K562 (cell line): ENCODE data around the gene IRS2.

ENCODE experiments used
- CTCF ChIP-seq, 3 experiments: IDR thresholded peaks in 2 of 3; conservative IDR thresholded peaks in 1 of 3; 2 replicates each; pipeline ENCODE4 v1.5.1; 2011 to 2012; ENCODE audit warnings: low read length in 3 of 3, mild to moderate bottlenecking in 3 of 3, control low read depth in 2 of 3, improper control_type of control experiment in 1 of 3, inconsistent platforms in 1 of 3, low read depth in 1 of 3, mixed read lengths in 1 of 3, moderate library complexity in 1 of 3; ENCODE audit not compliant: insufficient read depth in 2 of 3
- NFE2L1 ChIP-seq: fragments of 450-650 bp; IDR thresholded peaks from 2 replicates; pipeline ENCODE4 v1.6.1; 2016; ENCODE audit warnings: missing genetic modification characterization, low read depth, mild to moderate bottlenecking, missing compliant biosample characterization, moderate library complexity, borderline replicate concordance

GRCh38 chr13:109769275-109769674, 17.1 kb downstream of the IRS2 start:
- TF ChIP-seq CTCF (IDR thresholded peaks at IDR 0.05 in 2 of 3, conservative IDR thresholded peaks at IDR 0.05 in 1 of 3; ENCODE audit: insufficient read depth in 2 of 3, low read depth in 1 of 3, low read length in 3 of 3) (no peak), NFE2L1 (tag) (no peak)
